Immature natural killer cell (primary cell): ENCODE data around the gene MYBBP1A. TPM values are rescaled to one million over a fixed set of nuclear protein-coding genes. Genes with fewer than 3 reads are reported as not detected.

ENCODE experiments used
- DNase-seq, 3 donors: peaks; one replicate each; pipeline ENCODE4 v3.0.0; 2022; ENCODE audit warnings: mixed read lengths in 1 of 3
- H3K27ac Mint-ChIP-seq, 6 donors: one replicate each; pipeline ENCODE4 v1.8.0; 2020; ENCODE audit warnings: mixed read lengths in 6 of 6, mild to moderate bottlenecking in 5 of 6, inconsistent platforms in 4 of 6, moderate library complexity in 3 of 6
- H3K27me3 Mint-ChIP-seq, 3 donors: one replicate each; pipeline ENCODE4 v1.8.0; 2020 to 2021; ENCODE audit warnings: low read depth in 3 of 3, mild to moderate bottlenecking in 3 of 3, mixed read lengths in 3 of 3, moderate library complexity in 3 of 3, inconsistent platforms in 1 of 3
- H3K36me3 Mint-ChIP-seq, 3 donors: one replicate each; pipeline ENCODE4 v1.8.0; 2020; ENCODE audit warnings: mixed read lengths in 3 of 3, inconsistent platforms in 2 of 3, mild to moderate bottlenecking in 2 of 3
- H3K4me1 Mint-ChIP-seq, 2 donors: one replicate each; pipeline ENCODE4 v1.8.0; 2020; ENCODE audit warnings: inconsistent platforms in 2 of 2, mild to moderate bottlenecking in 2 of 2, mixed read lengths in 2 of 2, moderate library complexity in 1 of 2
- H3K4me3 Mint-ChIP-seq, 5 donors: one replicate each; pipeline ENCODE4 v1.8.0; 2020; ENCODE audit warnings: mild to moderate bottlenecking in 5 of 5, mixed read lengths in 5 of 5, inconsistent platforms in 3 of 5, moderate library complexity in 3 of 5
- H3K9me3 Mint-ChIP-seq, 6 donors: one replicate each; pipeline ENCODE4 v1.8.0; 2020; ENCODE audit warnings: mild to moderate bottlenecking in 6 of 6, mixed read lengths in 6 of 6, inconsistent platforms in 4 of 6, moderate library complexity in 3 of 6
- polyA plus RNA-seq, 3 donors: library from polyadenylated mRNA; unstranded; fragments of 300-500 nt; fragmentation: Illumina TruSeq; gene quantifications; one replicate each; pipeline ENCODE4 v1.2.3, GENCODE V29; 2021

MYBBP1A gene
- polyA plus RNA-seq, 3 donors from 2014 or later = 3.5 to 21.9 (median 7.2) TPM

DNA sequence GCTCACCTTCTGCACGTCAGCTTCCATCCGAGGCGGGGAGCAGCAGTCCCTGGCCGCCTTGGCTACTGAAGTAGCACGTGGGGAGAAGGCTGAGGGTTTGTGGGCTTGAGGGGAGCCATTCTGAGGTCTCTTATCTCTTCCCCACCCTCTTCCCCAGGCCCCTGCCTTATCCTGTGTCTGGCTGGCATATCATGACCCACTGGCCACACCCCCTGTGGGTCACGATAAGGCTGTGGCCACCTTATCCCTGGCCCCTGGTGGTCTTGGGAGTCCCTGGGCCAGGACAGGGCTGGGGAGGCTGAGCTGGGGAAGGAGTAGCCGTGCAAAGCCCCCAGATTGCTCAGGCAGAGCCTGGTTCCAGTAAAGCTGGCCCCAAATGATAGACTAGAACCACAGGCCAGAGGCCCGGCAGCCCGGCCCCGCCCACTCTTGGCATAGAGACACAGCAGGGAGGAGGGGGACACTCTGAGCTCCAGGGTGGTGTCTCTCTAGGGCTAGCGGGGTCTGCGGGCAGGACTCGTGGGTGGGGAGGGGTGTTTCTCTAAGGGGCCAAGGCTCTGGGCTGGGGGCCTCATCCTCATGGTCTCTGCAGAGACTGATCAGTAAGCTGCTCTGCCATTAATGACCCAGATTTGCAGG, 48.9 kb downstream of the MYBBP1A start:
- Mint-ChIP-seq H3K9me3 (peaks cover 0 to 2% (median 0%) of the 10 kb centered on the region in 6 donors), H3K27ac (no peak overlapping the region), H3K27me3 (peaks cover 8 to 26% (median 9%) of the 10 kb centered on the region in 3 donors), H3K4me1 (peaks cover 30 to 33% of the 10 kb centered on the region in 2 donors), H3K36me3 (no peaks in the 10 kb centered on the region), H3K4me3 (no peak overlapping the region)
- DNase-seq = no peak

DNA sequence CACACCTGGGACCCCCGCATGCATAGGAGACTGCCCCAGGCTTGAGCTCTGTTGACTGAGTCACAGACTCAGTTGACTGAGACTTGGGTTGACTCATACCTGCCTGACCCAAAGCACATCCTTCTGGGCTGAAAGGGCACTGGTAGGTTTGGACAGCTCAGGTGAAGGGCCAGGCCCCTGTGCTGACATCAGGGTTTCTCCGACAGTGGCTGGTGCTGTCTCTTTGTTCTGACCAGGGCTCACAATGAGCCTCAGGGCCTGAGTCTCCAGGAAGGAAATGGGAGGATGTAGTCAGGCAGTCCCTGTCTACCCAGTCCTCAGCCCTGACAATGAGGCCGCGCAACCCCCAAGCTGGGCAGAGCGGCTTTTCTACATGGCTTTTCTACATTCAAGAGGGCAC, 50.0 kb downstream of the MYBBP1A start:
- Mint-ChIP-seq H3K4me3 (no peak overlapping the region), H3K9me3 (peaks cover 0 to 2% (median 0%) of the 10 kb centered on the region in 6 donors), H3K4me1 (peaks cover 29 to 35% of the 10 kb centered on the region in 2 donors), H3K27ac (no peak overlapping the region), H3K27me3 (peaks cover 8 to 33% (median 12%) of the 10 kb centered on the region in 3 donors), H3K36me3 (no peaks in the 10 kb centered on the region)
- no peak for DNase-seq

DNA sequence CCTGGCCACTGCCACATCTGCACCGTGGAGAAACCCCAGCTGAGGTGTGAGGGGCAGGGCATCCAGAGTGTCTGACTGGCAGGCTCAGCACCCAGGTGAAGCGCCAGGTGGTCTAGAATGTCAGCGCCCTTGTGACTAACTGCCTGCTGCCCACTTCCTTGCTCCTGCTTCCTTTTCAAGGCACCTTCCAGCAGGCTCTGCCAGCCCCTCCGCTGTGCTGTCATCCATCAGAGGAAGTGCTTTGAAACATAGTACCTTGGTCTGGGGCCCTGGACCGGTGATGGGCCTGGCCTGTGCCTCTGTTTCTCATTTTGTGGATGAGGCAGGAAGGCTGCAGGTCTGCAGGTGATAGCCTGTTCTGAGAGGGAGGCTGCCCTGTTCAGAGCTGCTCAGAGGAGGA, 51.0 kb downstream of the MYBBP1A start:
- Mint-ChIP-seq H3K4me1 (peaks cover 30 to 33% of the 10 kb centered on the region in 2 donors), H3K27me3 (peaks cover 8 to 40% (median 16%) of the 10 kb centered on the region in 3 donors), H3K9me3 (peaks cover 0 to 2% (median 0%) of the 10 kb centered on the region in 6 donors), H3K27ac (no peak overlapping the region), H3K4me3 (no peak overlapping the region), H3K36me3 (no peaks in the 10 kb centered on the region)
- DNase-seq = no peak

DNA sequence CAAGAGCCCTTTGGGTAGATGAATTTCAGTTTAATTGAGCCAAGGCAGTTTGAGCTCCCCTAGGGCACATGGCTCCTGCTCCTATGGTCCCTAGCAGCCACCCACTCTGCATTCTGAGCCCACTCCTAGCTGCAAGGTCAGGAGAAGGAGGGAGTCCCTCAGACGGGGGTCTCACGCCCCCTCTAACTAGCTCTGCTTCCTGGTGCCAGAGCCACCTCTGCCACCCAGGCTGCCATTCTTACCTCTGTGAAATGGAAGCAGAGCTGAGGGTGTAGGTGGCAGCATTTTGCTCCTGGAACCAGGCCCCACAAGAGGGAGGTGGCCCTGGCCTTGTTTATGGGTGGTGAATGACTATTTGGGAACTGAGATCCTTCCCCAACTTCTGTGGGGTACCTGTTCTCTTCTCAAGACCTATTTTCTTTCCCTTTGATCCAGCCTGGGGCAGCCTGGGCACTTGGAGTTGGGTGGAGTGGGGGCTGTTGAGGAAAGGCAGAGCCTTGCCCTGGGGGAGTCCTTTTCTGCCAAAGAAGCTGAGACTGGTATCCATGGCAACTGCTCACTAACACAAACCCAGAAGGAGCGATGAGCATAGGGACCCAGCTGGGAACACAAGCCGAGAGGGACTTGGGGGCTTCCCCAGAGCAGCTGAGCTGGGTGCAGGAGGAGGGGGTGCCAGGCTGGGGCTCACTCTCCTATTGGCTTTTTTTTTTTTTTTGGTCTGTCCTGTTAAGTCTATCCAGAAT, 51.7 kb downstream of the MYBBP1A start:
- H3K4me1 Mint-ChIP-seq = peaks cover 23 to 25% of the 10 kb centered on the region in 2 donors
- no peaks in the 10 kb centered on the region for H3K36me3 Mint-ChIP-seq
- DNase-seq = no peak
- no peak overlapping the region for H3K4me3 Mint-ChIP-seq
- peaks cover 7 to 37% (median 12%) of the 10 kb centered on the region in 3 donors for H3K27me3 Mint-ChIP-seq
- H3K9me3 Mint-ChIP-seq = peaks cover 0 to 2% (median 0%) of the 10 kb centered on the region in 6 donors
- no peak overlapping the region for H3K27ac Mint-ChIP-seq

DNA sequence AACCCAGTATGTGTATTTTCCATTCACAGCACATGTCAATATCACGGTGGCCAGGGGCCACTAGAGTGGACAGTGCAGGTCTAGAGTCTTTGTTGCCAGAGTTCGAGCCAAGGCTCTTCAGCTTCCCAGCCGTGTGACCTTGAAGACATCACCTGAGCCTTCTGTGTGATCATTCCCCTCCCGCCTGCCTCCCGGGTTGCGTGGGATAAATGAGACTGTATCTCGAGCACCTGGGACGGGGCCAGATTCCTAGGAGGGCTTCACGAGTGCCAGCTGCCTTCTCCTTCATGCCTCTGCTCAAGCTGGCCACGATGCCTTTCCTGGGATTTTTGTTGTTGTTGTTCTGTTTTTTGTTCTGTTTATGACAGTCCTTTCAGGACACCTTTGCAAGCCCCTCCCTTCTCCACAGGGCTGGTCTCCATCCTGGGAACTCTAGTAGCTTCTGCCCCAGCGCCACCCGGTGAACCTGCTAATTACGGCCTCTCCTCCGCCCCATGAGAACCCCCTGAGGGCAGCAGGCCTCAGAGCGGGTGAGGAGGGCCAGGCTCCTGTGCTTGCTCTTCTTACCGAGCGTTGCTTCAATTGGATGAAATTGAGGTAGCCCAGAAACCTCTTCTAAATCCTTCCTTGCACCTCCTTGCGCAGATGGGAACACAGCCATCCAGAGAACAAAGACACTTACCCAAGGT, 52.6 kb downstream of the MYBBP1A start:
- Mint-ChIP-seq H3K27me3 (peaks cover 7 to 35% (median 10%) of the 10 kb centered on the region in 3 donors), H3K9me3 (peaks cover 0 to 2% (median 0%) of the 10 kb centered on the region in 6 donors), H3K4me3 (no peak overlapping the region), H3K27ac (no peak overlapping the region), H3K36me3 (no peaks in the 10 kb centered on the region), H3K4me1 (peaks cover 18 to 22% of the 10 kb centered on the region in 2 donors)
- DNase-seq = no peak

DNA sequence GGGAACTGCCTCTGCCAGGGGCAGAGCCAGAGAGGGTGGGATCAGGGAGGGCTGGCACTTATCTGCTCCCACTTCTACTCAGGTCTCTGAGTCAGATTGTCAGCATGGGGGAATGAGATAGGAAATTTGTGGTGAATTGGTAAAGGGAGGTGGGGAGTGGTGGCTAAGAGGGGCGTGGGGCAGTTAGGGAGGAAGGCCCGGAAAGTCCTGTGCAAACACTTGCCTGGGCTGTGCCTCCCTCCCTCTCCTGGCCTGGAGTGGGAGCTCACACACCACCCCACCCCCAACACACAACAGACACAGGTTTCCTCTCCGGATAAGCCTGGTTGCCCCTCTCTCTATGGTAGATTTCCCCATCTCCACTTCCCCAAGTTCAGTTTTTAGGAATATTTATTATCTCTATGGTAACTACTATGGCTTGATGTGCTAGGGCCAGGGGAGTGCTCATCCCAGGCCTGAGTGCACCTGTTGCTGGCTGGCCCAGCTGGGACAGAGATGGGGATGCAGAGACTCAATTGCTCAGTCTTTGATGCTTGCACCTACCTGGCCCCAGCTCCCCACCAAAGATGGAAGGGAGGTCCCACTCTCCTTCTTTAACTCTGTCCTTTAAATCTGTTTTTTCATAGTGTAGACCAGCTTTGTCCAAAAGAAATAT, 53.8 kb downstream of the MYBBP1A start:
- Mint-ChIP-seq H3K9me3 (peaks cover 0 to 2% (median 0%) of the 10 kb centered on the region in 6 donors), H3K4me1 (peaks cover 18 to 20% of the 10 kb centered on the region in 2 donors), H3K27ac (no peak overlapping the region), H3K27me3 (peaks cover 7 to 35% (median 16%) of the 10 kb centered on the region in 3 donors), H3K4me3 (peak overlapping the region in 1 of 5 donors; percentile 5), H3K36me3 (no peaks in the 10 kb centered on the region)
- no peak for DNase-seq

DNA sequence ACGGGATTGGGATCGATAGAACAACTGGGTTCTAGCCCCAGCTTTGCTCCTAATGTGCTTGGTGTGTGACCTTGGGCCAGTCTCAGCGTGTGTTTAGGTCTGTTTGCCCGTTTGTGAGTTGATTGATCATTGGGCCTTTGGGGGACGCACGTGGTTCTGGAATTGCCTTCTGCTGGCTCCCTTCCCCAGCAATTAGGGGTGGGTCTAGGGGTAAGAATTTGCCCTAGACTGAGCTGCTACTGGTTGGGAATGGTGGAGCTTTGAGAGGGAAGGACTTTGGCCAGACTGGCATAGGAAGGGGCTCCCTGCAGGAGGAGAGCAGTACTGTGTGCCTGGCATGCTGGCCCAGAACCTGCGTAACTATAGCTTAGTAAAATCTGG, 55.0 kb downstream of the MYBBP1A start:
- DNase-seq = no peak
- Mint-ChIP-seq H3K36me3 (no peaks in the 10 kb centered on the region), H3K4me1 (peaks cover 18 to 20% of the 10 kb centered on the region in 2 donors), H3K27ac (no peak overlapping the region), H3K4me3 (peak overlapping the region; percentile 58 to 84 (median 63)), H3K27me3 (peaks cover 7 to 35% (median 16%) of the 10 kb centered on the region in 3 donors), H3K9me3 (peaks cover 0 to 2% (median 0%) of the 10 kb centered on the region in 6 donors)

DNA sequence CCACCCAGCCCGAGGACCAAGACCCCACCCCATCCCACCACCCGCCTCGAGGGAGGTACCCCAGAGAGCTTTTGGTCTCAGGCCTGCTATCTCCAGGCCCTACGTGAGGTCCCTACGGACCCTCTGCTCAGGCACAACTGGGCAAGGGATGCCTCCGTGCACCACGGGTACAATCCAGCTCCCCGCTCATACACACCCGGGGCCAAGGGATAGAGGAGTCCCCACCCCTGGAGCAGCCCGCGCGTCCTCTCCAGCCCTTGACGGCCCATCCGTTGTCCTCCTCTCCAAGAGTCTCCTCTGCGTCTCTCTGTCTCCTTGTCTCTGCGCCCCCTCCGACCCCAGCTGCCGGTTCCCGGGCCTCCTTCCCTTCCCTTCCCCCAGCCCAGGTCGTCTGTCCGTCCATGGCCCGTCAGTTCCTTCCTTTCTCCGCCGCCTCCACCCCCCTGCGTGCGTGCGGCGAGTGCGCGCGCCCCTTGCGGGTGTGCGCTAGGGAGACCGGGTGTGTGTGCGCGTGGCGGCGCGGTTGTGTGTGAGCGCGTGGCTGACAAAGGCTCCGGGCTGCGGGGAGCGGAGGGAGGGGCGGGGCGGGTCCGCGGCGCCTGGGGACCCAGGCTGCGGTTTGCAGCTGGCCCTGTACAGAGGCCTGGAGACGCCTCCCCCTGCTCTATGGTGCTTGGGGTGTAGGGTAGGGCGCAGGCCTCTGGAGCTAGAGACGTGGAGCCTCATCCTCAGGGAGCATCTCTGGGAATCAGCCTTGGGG, 55.6 kb downstream of the MYBBP1A start:
- Mint-ChIP-seq H3K36me3 (no peaks in the 10 kb centered on the region), H3K27me3 (peaks cover 7 to 35% (median 16%) of the 10 kb centered on the region in 3 donors), H3K9me3 (peaks cover 0 to 2% (median 0%) of the 10 kb centered on the region in 6 donors), H3K4me1 (peaks cover 18 to 20% of the 10 kb centered on the region in 2 donors), H3K27ac (no peak overlapping the region), H3K4me3 (peak overlapping the region; percentile 70 to 84 (median 79))
- DNase-seq = peak in 1 of 3 donors; percentile 12

DNA sequence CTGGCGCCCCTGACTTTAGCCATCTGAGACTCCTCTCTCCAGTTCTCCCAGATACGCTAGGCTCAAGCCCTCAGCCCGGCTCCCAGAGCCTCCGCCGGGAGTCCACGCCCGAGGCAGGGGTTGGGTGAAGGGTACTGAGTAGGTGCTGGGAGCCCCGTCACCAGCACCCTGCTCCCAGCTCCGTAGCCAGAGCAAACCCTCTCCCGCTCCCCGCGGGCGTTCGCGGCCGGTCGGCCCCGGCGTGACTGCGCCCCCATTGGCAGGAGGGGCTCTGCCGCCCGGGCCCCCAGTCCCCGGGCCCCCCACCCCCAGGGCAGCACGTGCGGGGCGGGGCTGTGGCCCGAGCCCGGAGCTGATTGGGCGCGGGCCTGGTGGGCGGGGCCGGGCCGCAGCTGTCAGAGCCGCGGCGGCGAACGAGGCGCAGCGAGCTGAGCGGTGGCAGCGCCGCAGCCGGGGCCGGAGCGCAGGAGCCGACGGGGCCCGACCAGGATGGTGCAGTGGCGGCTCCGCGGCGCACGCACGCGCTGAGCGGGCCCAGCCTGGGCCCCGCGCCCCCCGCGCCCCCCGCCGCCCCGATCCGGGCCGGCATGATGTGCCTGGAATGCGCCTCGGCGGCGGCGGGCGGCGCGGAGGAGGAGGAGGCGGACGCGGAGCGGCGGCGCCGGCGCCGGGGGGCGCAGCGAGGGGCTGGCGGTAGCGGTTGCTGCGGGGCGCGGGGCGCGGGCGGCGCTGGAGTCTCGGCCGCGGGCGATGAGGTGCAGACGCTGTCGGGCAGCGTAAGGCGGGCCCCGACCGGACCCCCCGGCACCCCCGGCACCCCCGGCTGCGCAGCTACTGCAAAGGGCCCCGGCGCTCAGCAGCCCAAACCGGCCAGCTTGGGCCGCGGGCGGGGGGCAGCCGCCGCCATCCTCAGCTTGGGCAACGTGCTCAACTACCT, 56.5 kb downstream of the MYBBP1A start, which contains the start of gene SPNS2:
TSS of gene SPNS2 (plus strand) at position 421 of the 937 bp plus-strand sequence. CDS start at position 588, 167 bp downstream.
- H3K27ac Mint-ChIP-seq = no peak within 1 kb of the TSS
- H3K27me3 Mint-ChIP-seq = peaks cover 7 to 33% (median 16%) of the 10 kb centered on the region in 3 donors
- peak; percentile 43 to 54 (median 46) for DNase-seq
- H3K4me3 Mint-ChIP-seq = peak within 1 kb of the TSS; percentile 70 to 84 (median 79)
- peaks cover 0 to 2% (median 0%) of the 10 kb centered on the region in 6 donors for H3K9me3 Mint-ChIP-seq
- peaks cover 18 to 20% of the 10 kb centered on the region in 2 donors for H3K4me1 Mint-ChIP-seq
- H3K36me3 Mint-ChIP-seq = no peaks in the 10 kb centered on the region

DNA sequence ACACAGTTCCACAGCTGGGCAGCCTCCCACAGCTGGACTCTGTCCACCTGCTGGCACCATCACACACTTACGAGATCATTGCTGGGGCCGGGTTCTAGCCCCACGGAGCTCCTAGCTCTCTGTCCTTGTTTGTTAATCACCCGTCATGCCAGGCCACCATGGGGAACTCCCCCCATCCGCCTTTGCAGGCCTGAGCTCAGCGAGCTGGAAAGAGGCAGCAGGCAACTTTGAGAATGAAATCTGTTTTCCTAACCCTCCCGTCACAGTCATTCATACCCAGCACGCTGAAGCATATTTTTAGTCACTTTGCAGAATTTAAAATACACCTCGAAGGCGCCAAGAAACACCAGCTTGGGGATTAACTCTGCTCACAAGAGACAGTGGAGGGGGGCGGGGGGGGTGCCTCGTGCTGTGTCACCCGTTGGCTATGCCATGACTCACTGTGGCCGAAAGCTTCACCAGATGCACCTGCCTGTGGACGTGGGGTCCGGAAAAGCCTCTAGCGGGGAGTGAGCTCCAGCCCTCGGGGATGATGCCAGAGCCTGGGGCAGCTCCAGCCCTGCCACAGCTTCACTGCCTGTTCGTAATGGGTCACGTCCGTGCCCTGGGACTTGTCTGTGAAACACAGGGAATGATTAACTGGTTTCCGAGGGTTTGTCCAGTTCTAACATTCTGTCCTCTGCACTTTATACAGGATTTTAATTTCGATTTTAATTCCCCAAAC, 57.9 kb downstream of the MYBBP1A start:
- Mint-ChIP-seq H3K4me3 (peak overlapping the region in 3 of 5 donors; percentile 30 to 53 (median 47)), H3K27ac (no peak overlapping the region), H3K27me3 (peaks cover 4 to 23% (median 19%) of the 10 kb centered on the region in 3 donors), H3K36me3 (no peaks in the 10 kb centered on the region), H3K4me1 (peaks cover 18 to 20% of the 10 kb centered on the region in 2 donors), H3K9me3 (peaks cover 0 to 2% (median 0%) of the 10 kb centered on the region in 6 donors)
- DNase-seq = no peak

DNA sequence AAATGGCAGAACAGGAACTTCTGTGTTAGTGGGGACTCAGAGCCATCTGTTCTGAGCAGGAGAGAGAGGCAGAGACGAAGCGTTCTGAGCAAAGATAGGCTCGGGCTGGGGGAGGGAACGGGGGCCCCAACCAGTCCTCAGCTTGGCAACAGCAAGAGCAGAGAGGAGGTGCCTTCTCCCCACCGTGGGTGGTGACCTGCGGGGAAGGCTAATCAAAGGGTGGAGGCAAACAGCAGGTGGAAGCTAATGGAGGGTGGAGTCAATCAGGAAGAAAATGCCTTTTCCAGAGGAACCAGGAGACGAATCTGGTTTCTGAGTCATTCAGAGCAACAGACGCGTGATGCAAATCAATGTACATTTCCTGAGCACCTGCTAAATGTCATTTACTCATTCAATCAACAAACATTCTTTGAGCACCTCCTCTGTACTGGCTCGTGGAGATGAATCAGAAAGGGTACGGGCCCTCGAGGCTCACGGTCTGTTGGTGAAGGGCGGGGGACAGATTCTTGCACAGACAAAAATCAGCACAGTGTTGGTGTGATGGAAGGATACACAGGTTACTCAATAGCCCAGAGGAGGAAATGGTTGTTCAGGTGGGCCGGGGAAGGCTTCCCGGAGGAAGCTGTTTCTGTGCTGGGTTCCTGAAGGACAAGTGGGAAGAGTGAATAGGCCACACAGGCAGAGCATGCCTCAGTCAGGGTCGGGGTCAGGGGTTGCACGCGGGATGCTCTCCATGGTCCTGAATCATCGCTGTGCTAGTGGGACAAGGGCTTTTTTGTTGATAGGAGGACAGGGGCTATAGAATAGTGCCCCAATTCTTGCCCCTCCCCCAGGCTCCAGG, 62.2 kb downstream of the MYBBP1A start:
- no peaks in the 10 kb centered on the region for H3K36me3 Mint-ChIP-seq
- peak overlapping the region in 1 of 6 donors; percentile 13 for H3K27ac Mint-ChIP-seq
- no peak for DNase-seq
- no peak overlapping the region for H3K4me3 Mint-ChIP-seq
- peaks cover 0 to 10% (median 0%) of the 10 kb centered on the region in 3 donors for H3K27me3 Mint-ChIP-seq
- peaks cover 0 to 3% of the 10 kb centered on the region in 2 donors for H3K4me1 Mint-ChIP-seq
- no peaks in the 10 kb centered on the region for H3K9me3 Mint-ChIP-seq
